ENCODE data around the gene GHRH.

Gene GHRH

DNA sequence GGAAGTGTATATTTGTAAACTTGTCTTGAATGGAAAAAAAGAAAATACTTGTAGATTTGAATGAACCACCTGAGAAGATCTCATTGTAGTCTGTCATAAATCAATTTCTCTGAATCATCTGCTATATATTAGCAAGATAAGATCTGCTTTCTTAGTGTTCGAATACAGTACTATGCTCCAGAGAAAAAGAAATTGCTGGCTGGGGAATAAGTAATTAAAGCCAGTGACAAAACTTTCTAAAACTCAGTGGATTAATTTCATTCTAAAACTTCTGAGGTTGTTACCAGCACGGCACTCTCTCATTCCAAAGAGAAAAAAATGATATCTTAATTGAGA lies 59.8 kb downstream of the GHRH start:
- DNase-seq: no peak

Measured in femur (tissue), 1 donor.